Measurements from ENCODE around the gene IL3.

Gene IL3

GRCh38 chr5:132072528-132072927 is 12.1 kb downstream of the IL3 start:
- no peak for DNase-seq (ENCODE audit: low read depth in 2 of 2)

GRCh38 chr5:132073231-132074013 is 13.0 kb downstream of the IL3 start, which contains the start of gene CSF2:
Gene CSF2, plus strand, starts transcription at chr5:132073789. Its CDS starts 35 bp downstream, at chr5:132073824.
- no peak for DNase-seq (ENCODE audit: low read depth in 2 of 2)

GRCh38 chr5:132074091-132074771 is 13.8 kb downstream of the IL3 start:
- DNase-seq (ENCODE audit: low read depth in 2 of 2), result no peak

- no peak for DNase-seq (ENCODE audit: low read depth in 2 of 2)
These were observed 14.6 kb downstream of the IL3 start for GRCh38 chr5:132074772-132075718.

GRCh38 chr5:132075719-132076077 is 15.2 kb downstream of the IL3 start:
- no peak for DNase-seq (ENCODE audit: low read depth in 2 of 2)

GRCh38 chr5:132076202-132076830 is 15.9 kb downstream of the IL3 start:
- no peak for DNase-seq (ENCODE audit: low read depth in 2 of 2)

- no peak for DNase-seq (ENCODE audit: low read depth in 2 of 2)
These were observed 16.5 kb downstream of the IL3 start for GRCh38 chr5:132076983-132077382.

- no peak for DNase-seq (ENCODE audit: low read depth in 2 of 2)
These were observed 18.6 kb downstream of the IL3 start for GRCh38 chr5:132079081-132079480.

GRCh38 chr5:132079619-132080018 is 19.2 kb downstream of the IL3 start:
- no peak for DNase-seq (ENCODE audit: low read depth in 2 of 2)

- no peak for DNase-seq (ENCODE audit: low read depth in 2 of 2)
These were observed 20.1 kb downstream of the IL3 start for GRCh38 chr5:132080595-132080994.

- DNase-seq (ENCODE audit: low read depth in 2 of 2), result no peak
These were observed 21.0 kb downstream of the IL3 start for GRCh38 chr5:132081458-132081857.

GRCh38 chr5:132082329-132083023 is 22.0 kb downstream of the IL3 start:
- no peak for DNase-seq (ENCODE audit: low read depth in 2 of 2)

- no peak for DNase-seq (ENCODE audit: low read depth in 2 of 2)
These were observed 22.7 kb downstream of the IL3 start for GRCh38 chr5:132083071-132083678.

GRCh38 chr5:132085686-132086085 is 25.2 kb downstream of the IL3 start:
- DNase-seq (ENCODE audit: low read depth in 2 of 2), result no peak

GRCh38 chr5:132086277-132086794 is 25.9 kb downstream of the IL3 start:
- no peak for DNase-seq (ENCODE audit: low read depth in 2 of 2)

GRCh38 chr5:132087176-132087575 is 26.7 kb downstream of the IL3 start:
- no peak for DNase-seq (ENCODE audit: low read depth in 2 of 2)

GRCh38 chr5:132087661-132088060 is 27.2 kb downstream of the IL3 start:
- DNase-seq (ENCODE audit: low read depth in 2 of 2), result no peak

GRCh38 chr5:132089363-132089762 is 28.9 kb downstream of the IL3 start:
- no peak for DNase-seq (ENCODE audit: low read depth in 2 of 2)

GRCh38 chr5:132090107-132090506 is 29.7 kb downstream of the IL3 start:
- no peak for DNase-seq (ENCODE audit: low read depth in 2 of 2)

- DNase-seq (ENCODE audit: low read depth in 2 of 2), result no peak
These were observed 32.8 kb downstream of the IL3 start for GRCh38 chr5:132093271-132093670.
